Mammary epithelial cell (primary cell): ENCODE data around the gene CPSF3.

Experiments
- CTCF ChIP-seq, 2 donors: IDR thresholded peaks in 1 of 2; conservative IDR thresholded peaks in 1 of 2; 2 replicates each; pipeline ENCODE4 v1.5.1; 2011 to 2012; ENCODE audit warnings: inconsistent platforms in 2 of 2, low read length in 2 of 2, mild to moderate bottlenecking in 2 of 2, control low read depth in 1 of 2, low read depth in 1 of 2; ENCODE audit not compliant: insufficient read depth in 1 of 2; ENCODE audit errors: extremely low read depth in 1 of 2
- EZH2 ChIP-seq: IDR thresholded peaks from 2 replicates; pipeline ENCODE4 v1.6.1; 2012; ENCODE audit warnings: low read length, inconsistent platforms, borderline replicate concordance

GRCh38 chr2:9416267-9416961 is 7.0 kb upstream of the CPSF3 start:
- TF ChIP-seq CTCF (conservative IDR thresholded peaks at IDR 0.05 in 1 of 2, IDR thresholded peaks at IDR 0.05 in 1 of 2; ENCODE audit: extremely low read depth in 1 of 2, insufficient read depth in 1 of 2, low read depth in 1 of 2, low read length in 2 of 2) (no peak), EZH2 (no peak)
